OCI-LY1 (cell line): ENCODE measurements around the gene FNBP1.

ENCODE experiments used
- H2AFZ ChIP-seq: fragments of 200-600 bp; sonication (generic), shearing (Covaris generic); 2 replicates; pipeline ENCODE4 v1.6.0; 2014; ENCODE audit warnings: antibody characterized with exemption, mild to moderate bottlenecking, low read length
- H3F3A ChIP-seq: fragments of 200-600 bp; sonication (generic), shearing (Covaris generic); 2 replicates; pipeline ENCODE4 v1.6.0; 2014; ENCODE audit warnings: mild to moderate bottlenecking, antibody characterized with exemption, low read length, moderate library complexity; ENCODE audit not compliant: insufficient read depth
- H3K27ac ChIP-seq: fragments of 200-600 bp; sonication (generic); 2 replicates; pipeline ENCODE4 v1.5.1; 2014; ENCODE audit warnings: low read length, mixed run types, mild to moderate bottlenecking, low read depth; ENCODE audit not compliant: poor library complexity, severe bottlenecking
- H3K27me3 ChIP-seq: fragments of 200-600 bp; sonication (generic); 2 replicates; pipeline ENCODE4 v1.6.0; 2014; ENCODE audit warnings: antibody characterized with exemption, mild to moderate bottlenecking, low read length, moderate library complexity; ENCODE audit not compliant: insufficient read depth
- H3K36me3 ChIP-seq: fragments of 200-600 bp; sonication (generic); 2 replicates; pipeline ENCODE4 v1.6.1; 2014; ENCODE audit warnings: mild to moderate bottlenecking, antibody characterized with exemption, low read length, moderate library complexity, mixed read lengths; ENCODE audit not compliant: insufficient read depth
- H3K4me1 ChIP-seq: fragments of 200-600 bp; sonication (generic); 2 replicates; pipeline ENCODE4 v1.5.1; 2014; ENCODE audit warnings: mild to moderate bottlenecking, low read length, moderate library complexity; ENCODE audit not compliant: insufficient read depth, severe bottlenecking
- H3K4me2 ChIP-seq: fragments of 200-600 bp; sonication (generic), shearing (Covaris generic); 2 replicates; pipeline ENCODE4 v1.6.1; 2014; ENCODE audit warnings: low read length
- H3K4me3 ChIP-seq: fragments of 200-600 bp; sonication (generic); 2 replicates; pipeline ENCODE4 v1.5.1; 2014; ENCODE audit warnings: low read length, low read depth, mild to moderate bottlenecking, mixed read lengths; ENCODE audit not compliant: poor library complexity, severe bottlenecking
- H3K79me2 ChIP-seq: fragments of 200-600 bp; shearing (Covaris generic); 2 replicates; pipeline ENCODE4 v1.6.1; 2016; ENCODE audit warnings: mixed run types, low read length, mixed read lengths; ENCODE audit not compliant: insufficient read depth
- H3K9ac ChIP-seq: fragments of 200-600 bp; sonication (generic), shearing (Covaris generic); 2 replicates; pipeline ENCODE4 v1.6.1; 2014; ENCODE audit warnings: mild to moderate bottlenecking, low read length, mixed read lengths
- H3K9me2 ChIP-seq: fragments of 200-600 bp; sonication (generic), shearing (Covaris generic); 2 replicates; pipeline ENCODE4 v1.6.1; 2014; ENCODE audit warnings: low read depth, mild to moderate bottlenecking, low read length, mixed read lengths
- H3K9me3 ChIP-seq: fragments of 200-600 bp; shearing (Covaris generic); 2 replicates; pipeline ENCODE4 v1.6.1; 2014; ENCODE audit warnings: low read length, mixed read lengths
- H4K20me1 ChIP-seq: fragments of 200-600 bp; sonication (generic), shearing (Covaris generic); 2 replicates; pipeline ENCODE4 v1.6.0; 2016; ENCODE audit warnings: mild to moderate bottlenecking, low read length; ENCODE audit not compliant: insufficient read depth
- CTCF ChIP-seq: fragments of 200-600 bp; sonication (generic), shearing (Covaris generic); IDR thresholded peaks from 2 replicates; pipeline ENCODE4 v1.5.1; 2017; ENCODE audit warnings: mild to moderate bottlenecking, antibody characterized with exemption, low read length, moderate library complexity, mixed read lengths
- EZH2 ChIP-seq: fragments of 200-600 bp; sonication (generic), shearing (Covaris generic); IDR thresholded peaks from 2 replicates; pipeline ENCODE4 v1.8.0; 2017; ENCODE audit warnings: borderline replicate concordance, mixed run types, mild to moderate bottlenecking, antibody characterized with exemption, low read length, moderate library complexity, mixed read lengths

FNBP1 gene

GRCh38 chr9:130088051-130088450 lies 45.1 kb upstream of the FNBP1 start:
- Histone ChIP-seq H3K27ac (no peak overlapping the region), H3K9me3 (no peaks in the 10 kb centered on the region), H3K27me3 (no peaks in the 10 kb centered on the region), H2AFZ (no peak overlapping the region), H3K4me1 (no peaks in the 10 kb centered on the region), H3K4me2 (no peak overlapping the region), H3K79me2 (no peaks in the 10 kb centered on the region), H3K9me2 (no peaks in the 10 kb centered on the region), H3F3A (no peaks in the 10 kb centered on the region), H3K9ac (no peak overlapping the region), H4K20me1 (no peaks in the 10 kb centered on the region), H3K4me3 (no peak overlapping the region), H3K36me3 (peaks cover 38% of the 10 kb centered on the region)
- no peak for TF ChIP-seq EZH2
- TF ChIP-seq CTCF = no peak

- Histone ChIP-seq H3K79me2 (no peaks in the 10 kb centered on the region), H3F3A (no peaks in the 10 kb centered on the region), H4K20me1 (no peaks in the 10 kb centered on the region), H2AFZ (no peak overlapping the region), H3K9me3 (no peaks in the 10 kb centered on the region), H3K36me3 (peaks cover 33% of the 10 kb centered on the region), H3K4me3 (no peak overlapping the region), H3K27me3 (no peaks in the 10 kb centered on the region), H3K27ac (no peak overlapping the region), H3K4me1 (no peaks in the 10 kb centered on the region), H3K9me2 (no peaks in the 10 kb centered on the region), H3K9ac (no peak overlapping the region), H3K4me2 (no peak overlapping the region)
- TF ChIP-seq EZH2 = no peak
- no peak for TF ChIP-seq CTCF
These were observed 41.3 kb upstream of the FNBP1 start for GRCh38 chr9:130084337-130084736.

- Histone ChIP-seq H3K9me2 (no peaks in the 10 kb centered on the region), H3K36me3 (peaks cover 49% of the 10 kb centered on the region), H2AFZ (no peak overlapping the region), H4K20me1 (no peaks in the 10 kb centered on the region), H3K4me3 (no peak overlapping the region), H3K9ac (no peak overlapping the region), H3K4me2 (no peak overlapping the region), H3K9me3 (no peaks in the 10 kb centered on the region), H3K79me2 (no peaks in the 10 kb centered on the region), H3K27me3 (no peaks in the 10 kb centered on the region), H3K4me1 (no peaks in the 10 kb centered on the region), H3F3A (no peaks in the 10 kb centered on the region), H3K27ac (no peak overlapping the region)
- TF ChIP-seq CTCF = no peak
- no peak for TF ChIP-seq EZH2
These were observed 35.6 kb upstream of the FNBP1 start for GRCh38 chr9:130078547-130078946.
